ENCODE measurements around the gene ELMOD1. TPM values are rescaled to one million over a fixed set of nuclear protein-coding genes. Genes with fewer than 3 reads are reported as not detected.

The ELMOD1 gene
- polyA plus RNA-seq, 1 donor: 3.5 TPM

DNA sequence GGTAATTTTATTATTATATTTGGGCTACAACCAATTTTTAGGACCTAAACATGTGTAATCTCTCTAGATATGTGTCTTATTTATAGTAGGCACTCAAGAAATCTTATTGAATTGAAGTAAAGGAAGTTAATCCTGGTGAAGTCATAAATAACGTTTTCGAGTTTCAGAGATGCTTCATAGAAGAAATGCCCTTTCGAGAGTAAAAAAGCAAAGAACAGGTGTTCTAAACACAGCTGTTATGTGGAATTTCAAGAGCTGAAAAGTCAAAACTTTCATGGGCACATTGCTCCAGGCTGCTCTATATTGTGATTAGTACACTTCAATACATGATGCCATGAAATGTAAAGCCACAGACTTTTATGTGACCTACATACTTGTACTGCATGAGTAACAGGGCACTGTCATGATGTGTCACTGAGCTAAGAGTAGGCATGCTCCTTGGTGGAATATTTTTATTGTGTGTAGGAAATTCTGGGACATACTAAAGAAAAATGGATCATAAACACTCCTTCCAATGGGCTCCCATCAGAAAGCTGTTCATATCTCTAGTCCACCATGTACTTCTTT, 7.2 kb upstream of the ELMOD1 start:
- DNase-seq (ENCODE audit: low read depth): no peak

DNA sequence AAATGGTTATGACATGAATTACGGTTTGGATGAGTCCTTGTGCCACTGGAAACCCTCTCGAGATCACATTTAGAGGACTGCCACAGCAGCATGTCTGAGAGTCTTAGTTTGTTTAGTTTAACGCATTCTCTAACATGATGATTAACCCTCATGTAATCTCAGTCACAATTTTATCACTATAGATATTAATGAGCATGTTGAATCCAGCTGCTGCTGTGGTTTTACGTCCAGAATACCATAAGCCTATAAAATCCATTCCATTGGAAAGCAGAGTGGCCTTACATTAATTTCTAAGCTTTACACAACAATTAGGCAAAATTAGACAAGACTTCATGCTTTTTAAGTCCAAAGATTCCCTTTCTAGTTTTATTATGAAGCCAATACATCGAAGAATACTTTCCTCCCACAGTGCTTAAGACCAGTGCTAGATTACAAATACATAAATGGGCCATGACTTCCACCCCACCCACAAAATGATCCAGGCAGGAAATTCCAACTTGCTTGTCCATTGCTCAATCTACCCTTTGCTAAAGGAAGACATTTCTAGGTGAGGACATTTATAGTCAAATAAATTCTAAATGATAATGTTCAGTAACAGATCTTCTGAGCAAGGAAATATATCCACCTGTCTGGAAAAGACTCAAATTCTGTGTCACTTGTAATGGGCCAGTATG, 3.5 kb upstream of the ELMOD1 start:
- DNase-seq (ENCODE audit: low read depth): no peak

DNA sequence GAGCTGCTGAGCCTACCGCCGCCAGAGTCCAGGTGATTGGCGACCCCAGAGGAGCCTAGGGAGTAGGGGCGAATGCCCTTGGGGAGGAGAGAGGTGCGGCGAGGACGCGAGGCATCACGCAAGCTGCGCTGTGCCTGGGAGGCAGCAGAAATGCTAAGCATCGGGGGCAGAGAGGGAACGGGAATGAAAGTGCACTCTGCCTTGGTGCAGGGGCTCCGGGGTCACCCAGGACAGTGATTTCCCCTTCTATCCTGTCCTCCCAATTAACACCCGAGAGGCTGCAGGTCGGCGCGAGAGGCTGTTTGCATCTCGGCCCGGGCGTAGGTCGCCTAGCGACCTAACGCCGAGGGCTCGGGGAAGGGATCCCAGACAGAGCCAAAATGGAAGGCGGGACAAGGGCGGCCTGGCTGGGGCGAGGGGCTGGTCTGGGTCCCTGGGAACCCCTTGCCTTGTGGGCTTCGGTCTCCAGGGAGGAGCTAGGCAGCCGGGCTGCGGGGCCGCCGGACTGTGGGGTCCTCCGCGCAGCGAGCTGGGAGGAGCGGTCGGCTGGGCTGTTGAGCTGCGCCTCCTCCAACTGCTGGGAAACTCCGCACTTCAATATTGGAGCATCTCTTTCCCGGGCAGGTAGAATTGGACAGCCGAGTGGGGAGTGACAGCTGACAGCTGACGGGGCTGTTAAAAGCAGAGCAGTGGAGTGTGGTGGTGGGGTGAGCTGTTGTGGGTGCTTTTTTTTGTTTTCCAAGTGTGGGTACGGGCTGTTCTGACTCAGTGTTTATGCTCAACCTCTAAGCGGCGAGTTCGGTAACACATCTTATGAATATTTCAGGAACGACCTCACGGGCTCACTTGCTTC, 657 bp downstream of the ELMOD1 start:
- DNase-seq (ENCODE audit: low read depth): no peak

DNA sequence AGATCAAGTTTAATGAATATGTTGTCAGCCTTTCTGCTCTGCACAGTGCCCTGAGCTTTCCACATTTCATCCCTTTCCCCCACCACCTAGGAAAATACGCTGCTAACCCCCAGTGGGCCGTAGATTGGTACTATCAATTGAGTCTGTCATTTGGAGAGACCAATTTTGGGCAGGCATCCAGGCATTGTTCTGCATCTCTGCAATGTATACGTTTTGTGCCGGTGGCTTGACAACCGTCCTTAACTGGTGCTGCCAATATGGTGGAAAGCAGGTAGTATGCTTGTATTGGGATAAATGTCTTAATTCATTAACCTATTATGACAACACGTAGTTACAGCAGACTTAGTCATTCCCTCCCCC, 1.3 kb downstream of the ELMOD1 start:
- DNase-seq (ENCODE audit: low read depth): no peak

DNA sequence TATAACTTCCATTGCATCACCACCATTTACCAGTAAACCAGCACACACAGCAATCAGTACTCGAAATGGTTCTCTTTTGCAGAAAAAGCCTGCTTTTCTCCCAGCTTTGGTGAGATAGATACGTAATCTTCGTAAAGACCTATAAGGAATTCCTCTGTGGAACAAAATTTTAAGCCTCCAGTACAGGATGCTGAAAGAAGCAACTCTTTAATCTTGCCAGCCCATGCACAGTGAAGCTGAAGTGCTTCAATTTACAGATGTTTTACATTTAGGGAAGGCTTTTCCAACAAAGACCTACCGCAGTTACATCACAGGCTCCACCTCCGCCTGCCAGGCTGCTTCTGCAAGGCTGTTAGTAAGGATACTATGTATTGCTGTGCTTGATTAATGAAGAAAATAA, 1.9 kb downstream of the ELMOD1 start:
- no peak for DNase-seq (ENCODE audit: low read depth)

DNA sequence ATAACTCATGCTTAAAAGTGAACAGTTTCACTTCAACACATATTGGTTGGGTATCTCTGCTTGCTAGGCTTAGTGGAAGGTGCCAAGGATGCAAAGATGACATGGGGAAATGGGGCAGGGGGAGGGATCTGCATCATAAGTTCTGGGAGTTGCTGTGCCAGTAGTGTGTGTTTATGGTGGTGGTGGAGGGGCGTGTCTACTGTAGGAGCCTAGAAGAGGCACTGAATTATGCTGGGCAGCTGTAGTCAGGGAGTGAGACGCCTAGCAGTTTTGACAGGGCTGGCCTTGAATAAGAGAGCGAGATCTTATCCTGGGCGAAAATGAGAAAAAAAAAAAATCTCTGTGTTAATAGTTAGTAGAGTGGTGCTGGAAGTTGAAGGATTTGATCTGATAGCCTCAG, 3.0 kb downstream of the ELMOD1 start:
- DNase-seq (ENCODE audit: low read depth): no peak

DNA sequence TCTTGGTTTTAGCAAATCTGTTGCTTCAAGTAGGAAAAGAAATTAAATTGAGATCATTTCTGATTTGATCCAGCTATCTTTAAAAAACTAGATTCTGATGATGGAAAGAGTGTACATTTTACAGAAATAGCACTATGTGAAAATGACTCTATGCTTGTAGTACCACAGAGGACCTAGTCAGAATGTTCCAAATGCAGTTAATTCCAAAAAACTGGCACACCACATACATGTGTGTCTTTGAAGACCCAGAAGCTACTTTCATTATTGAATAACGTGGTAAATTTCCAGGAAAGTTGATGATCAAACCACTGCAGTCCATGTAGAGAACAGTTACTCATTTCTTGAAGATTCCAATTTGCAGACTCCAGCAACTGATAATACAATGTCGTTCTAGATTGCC, 3.8 kb downstream of the ELMOD1 start:
- no peak for DNase-seq (ENCODE audit: low read depth)

DNA sequence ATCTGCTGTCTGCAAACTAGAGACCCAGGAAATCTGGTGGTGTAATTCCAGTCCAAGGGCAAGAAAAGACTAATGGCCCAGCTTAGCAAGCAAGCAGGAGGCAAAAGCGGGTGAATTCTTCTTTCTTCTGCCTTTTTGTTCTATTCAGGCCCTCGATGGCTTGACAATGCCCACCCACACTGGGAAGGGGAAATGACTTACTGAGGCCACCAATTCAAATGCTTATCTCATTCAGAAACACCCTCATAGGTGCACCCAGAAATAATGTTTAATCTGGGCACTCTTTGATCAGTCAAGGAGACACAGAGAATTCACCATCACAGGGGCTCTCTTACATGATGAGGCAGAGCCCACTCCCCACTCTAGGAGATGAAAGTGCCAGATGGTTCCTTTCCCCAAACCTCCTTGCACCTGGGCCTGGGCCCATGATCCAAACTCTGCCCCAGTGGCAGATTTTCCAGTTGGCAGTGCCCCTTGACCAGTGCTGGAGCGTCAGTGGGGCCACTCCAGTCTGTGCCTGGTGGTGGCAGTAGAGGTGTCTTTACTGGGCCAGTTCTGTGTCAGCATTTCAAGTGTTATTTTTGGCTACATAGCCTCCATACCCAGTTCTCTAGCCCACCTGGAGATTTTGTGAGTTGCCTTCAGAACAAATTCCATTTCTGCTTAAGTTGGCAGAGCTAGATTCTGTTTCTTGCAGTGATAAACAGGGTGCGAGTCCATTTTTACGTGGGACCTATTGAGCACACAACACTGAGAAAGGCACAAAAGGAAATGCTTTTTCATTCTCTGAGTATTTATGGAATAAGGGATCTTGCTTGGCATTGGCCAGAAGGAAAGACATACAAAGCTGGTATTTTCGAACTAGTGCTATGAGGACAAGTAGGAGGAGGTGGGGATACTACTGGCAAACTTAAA, 7.5 kb downstream of the ELMOD1 start:
- no peak for DNase-seq (ENCODE audit: low read depth)

DNA sequence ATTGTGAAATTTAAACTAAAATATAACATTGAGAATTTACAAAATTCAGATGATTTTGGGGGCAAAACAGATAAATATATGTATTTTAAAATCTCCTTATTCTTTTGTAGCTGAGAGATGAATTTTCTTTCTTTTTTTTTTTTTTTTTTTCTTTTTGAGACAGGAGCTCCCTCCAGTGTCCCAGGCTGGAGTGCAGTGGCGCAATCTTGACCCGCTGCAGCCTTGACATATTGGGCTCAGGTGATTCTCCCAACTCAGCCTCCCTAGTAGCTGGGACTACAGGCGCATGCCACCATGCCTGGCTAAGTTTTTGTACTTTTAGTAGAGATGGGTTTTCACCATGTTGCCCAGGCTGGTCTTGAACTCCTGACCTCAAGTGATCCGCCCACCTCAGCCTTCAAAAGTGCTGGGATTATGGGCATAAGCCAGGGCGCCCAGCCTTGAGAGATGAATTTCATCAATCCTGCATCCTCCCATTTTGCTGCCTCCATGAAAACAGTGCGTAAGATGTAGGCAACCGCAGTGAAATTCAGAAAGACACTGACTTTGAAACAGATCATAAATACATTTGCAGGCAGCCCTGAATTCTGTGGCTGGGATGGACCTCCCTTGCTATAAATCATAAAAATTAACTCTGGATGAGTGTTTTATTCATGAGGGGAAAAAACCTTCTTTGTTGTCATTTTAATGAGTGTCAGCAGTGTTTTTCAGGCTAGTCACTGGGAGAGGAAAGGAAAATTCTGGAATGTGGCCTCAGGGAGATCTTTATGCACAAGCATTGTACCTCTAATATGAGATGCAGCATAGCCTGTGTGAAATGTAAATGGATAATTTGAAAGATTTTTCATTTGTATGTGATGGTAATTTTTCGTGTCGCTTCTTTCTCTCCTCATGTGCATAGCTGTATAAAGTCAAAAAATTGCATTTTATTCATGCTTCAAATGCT, 14.4 kb downstream of the ELMOD1 start:
- no peak for DNase-seq (ENCODE audit: low read depth)

DNA sequence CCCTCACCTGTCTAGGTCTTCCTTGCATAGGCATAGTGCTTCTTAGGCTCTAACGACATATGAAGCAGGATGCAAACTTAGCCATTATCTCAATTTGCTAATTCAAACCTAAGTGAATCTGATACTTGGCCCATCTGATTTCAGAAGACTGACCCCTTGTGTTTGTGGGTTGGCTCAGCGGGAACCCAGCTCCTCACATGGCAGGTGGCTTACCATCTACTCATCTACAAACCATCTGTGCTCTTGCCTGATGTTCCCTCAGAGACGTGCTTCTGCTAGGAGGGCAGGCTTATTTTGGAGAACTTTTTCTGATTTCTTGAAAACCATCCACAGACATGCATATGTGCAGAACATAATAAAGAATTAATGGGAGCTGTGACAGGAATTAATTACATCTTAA, 15.2 kb downstream of the ELMOD1 start:
- DNase-seq (ENCODE audit: low read depth): no peak

DNA sequence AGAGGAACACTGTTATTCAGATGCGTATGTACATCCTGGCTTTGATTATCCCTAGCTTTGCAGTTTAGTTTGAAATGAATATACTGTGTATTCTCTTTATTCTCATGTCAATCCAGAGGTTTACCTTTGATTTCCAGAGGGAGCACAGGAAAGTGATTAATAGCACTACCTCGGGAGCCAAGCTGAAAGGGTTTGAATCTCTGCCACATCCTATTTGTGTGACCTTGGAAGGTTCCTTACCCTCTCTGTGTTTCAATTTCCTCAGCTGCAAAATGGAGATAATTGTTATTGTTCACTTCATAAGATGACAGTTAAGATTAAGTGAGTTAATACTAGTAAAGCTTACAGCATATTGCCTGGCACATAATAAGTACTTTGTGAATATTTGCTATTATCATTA, 17.9 kb downstream of the ELMOD1 start:
- DNase-seq (ENCODE audit: low read depth): no peak

DNA sequence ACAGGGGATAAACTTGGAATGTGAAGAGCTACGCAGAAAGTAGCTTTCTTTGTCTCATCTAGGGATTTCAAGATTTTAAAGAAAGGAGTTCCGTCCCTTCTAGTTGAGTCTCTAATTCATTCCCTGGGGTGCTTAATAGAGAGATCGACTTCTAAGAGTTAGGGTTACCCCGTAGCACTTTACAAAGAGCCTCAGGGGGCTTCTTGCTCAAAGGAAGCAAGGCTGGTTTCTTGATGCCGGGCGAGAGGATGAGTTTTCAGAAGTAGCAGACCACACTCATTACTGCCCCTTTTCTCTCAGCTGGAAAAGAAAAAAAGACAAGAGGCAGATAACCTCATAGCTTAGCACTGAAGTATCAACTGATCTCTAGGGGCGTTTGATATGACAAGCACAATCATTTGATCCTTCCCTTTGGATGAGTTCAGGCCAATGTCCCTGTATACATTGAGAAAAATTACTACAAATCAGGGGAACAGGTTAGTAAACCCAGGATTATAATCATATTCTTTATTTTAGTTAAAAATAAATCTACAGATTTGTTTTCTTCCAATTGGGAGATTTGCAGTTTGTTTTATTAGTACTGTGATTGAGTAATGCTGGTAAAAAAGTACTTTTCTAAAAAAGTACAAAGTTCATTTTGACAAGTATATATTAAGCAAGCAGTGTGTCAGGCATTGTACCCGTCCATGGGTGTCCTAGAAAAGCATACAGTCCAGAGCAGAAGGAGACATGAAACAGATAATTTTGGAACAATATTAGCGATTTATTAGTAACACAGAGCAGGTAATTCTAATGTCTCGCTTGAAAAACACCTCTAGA, 18.7 kb downstream of the ELMOD1 start:
- no peak for DNase-seq (ENCODE audit: low read depth)

DNA sequence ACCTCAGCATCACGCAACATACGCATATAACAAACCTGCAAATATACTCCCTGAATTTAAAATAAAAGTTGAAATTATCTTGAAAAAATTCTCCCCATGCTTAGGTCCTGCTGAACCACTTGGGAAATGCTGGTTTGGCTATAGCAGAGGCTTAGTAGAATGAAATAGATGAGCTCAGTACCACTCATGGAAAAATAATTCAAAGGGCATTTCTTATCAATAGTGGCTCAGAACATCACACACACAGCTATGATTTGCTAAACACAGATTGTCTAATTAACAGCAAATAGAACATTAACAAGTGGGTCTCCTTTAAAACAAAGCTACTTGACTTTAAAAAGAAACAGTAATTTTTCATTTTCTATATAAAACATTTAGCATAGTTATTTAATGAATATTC, 21.5 kb downstream of the ELMOD1 start:
- no peak for DNase-seq (ENCODE audit: low read depth)

DNA sequence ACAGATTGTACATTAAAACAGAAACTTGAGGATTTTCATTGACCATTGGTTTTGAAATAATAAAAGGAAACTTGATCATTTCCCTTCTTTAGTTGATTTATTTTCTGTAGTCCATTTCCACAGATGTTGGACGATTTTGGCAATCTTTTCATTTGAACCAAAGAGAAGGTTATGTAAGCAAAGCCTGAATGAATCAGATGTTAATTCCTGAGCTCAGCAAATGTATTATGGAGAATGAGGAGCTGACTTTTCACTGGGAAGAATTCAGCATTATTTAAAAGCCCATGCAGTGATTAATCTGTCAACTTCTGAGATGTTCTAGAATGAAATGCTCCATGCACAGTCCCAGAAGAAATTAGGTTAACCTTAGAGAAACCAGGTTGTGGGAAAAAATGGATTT, 29.0 kb downstream of the ELMOD1 start:
- peak; percentile 9 for DNase-seq (ENCODE audit: low read depth)

DNA sequence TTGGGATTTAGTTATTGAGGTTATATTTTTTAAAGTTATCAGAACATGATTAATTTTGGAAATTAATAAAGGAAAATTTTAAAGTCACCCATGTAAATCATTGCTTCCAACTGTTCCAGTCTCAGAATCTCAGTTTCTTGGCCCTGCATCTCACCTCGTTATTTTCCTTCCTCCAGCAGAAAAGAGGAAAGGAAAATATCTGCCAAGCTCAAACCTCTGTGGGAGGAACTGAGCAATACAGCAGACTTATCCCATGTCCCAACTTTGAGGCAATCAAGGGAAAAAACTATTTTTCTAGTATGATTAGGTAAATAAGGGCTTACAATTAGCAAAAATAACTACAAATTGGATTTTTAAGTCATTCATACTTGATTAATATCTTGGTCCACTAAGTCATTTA, 30.1 kb downstream of the ELMOD1 start:
- peak; percentile 8 for DNase-seq (ENCODE audit: low read depth)

DNA sequence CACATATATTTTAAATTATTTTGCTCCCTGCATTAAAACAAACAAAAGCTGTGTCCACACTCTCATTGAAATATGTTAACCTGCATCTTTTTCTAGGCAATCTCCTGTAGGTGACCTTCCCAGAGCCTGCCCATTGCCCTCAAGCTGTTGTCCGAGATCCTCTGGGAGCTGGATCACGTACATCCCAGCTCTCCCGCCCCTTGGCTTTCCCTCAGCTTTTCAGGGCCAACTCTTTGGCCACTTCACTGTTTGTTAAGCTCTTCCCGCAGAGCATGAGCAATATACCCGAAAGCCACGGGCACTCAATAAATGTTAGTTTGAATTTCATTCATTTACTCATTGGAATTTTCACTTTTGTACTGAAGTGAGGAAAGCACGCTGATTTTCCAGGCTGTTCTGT, 32.2 kb downstream of the ELMOD1 start:
- no peak for DNase-seq (ENCODE audit: low read depth)

DNA sequence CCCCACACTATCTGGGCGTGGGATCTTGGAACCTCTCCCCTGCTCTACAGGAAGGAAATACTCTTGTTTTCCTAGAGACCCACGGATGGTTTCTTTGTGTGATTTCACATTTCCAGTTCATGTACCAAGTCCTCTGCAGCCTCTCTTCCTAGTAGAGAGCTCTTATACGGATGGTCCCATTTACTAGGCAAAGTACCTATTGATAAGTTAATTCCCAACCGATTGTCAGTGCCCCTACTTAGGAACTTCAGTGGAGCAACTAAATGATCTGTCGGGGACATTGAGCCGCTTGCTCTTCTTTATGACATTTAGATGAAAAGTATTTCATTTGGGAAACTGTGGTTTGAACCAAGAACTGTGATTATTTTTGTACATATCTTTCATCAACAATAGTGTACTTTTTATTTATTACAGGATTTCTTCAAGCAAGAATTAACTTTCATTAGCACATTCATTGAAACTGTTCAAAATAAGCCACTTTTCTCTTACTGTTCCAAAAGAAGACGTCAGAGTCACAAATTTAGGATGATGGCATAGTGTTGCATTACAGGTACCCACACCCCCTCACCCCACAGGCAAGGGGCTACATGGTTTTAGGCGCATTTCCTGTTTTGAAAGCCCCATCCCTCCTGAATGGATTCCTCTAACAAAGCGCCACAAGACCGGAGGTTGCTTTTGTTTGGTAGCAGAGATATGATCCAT, 34.2 kb downstream of the ELMOD1 start:
- no peak for DNase-seq (ENCODE audit: low read depth)

DNA sequence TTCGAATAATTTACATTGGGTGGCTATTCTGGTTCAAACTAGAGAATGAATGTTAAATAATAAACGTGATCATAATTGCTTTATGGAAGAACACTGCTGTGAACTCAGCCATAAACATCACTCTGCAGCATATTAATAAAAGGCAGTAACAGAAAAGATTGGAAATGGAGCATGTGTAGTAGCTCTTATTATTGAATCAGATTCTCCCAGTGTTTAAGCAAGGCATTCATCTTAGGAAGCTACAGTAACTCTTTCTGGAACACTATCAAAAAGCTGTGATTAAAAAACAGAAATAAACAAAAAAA, 34.7 kb downstream of the ELMOD1 start:
- no peak for DNase-seq (ENCODE audit: low read depth)

DNA sequence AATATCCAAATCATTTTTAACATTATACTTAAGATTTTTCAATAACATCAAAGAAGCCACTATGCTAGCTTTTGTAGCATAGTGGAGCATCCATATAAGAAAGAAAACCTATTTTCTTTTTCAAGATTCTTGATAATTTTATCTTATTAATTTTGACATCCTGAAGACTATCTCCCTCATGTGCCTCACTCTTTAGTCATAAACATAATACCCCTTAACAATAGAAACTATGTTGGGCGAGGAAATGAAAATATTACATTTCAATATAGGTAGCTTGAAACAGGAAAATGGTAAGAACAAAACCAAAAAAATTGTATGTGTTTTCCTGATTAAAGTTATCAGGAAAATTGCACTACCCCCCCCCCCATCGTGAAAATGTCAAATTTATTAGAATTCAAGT, 40.1 kb downstream of the ELMOD1 start:
- DNase-seq (ENCODE audit: low read depth): no peak

DNA sequence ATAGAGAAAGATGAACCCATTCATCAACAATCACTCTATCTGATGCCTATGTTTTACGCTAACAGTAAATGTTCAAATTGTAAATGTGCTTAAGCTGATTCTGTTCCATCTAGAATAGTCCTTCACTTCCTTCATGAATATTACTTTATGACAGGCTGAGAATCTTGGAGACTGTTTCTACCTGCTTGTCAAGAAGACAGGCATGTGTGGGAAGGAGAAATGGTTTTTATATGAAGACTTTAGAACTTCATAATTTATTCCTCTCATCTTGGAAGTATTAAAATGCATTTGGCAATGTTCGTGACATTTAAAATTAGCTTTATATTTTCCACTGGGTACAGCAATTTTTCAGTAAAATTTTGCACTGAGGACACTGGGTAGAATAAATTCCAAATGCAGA, 41.0 kb downstream of the ELMOD1 start:
- no peak for DNase-seq (ENCODE audit: low read depth)
